Measurements from ENCODE around the gene CRADD.

The CRADD gene

GRCh38 chr12:93873561-93873960 is 196.4 kb downstream of the CRADD start:
- Histone ChIP-seq H3K4me3 (no peak overlapping the region), H3K9me3 (ENCODE audit: low read depth, low read length) (0 out of 2 replicates have a peak, but pooled peaks cover 2% of the 10 kb centered on the region), H3K27ac (no peak overlapping the region), H3K36me3 (ENCODE audit: insufficient read depth, low read length) (no peaks in the 10 kb centered on the region), H3K9ac (ENCODE audit: insufficient read length) (no peak overlapping the region)
- TF ChIP-seq EZH2 (IDR thresholded peaks at IDR 0.05) (no peak), FOXP2 (optimal IDR thresholded peaks at IDR 0.05; ENCODE audit: control extremely low read depth, extremely low read length, insufficient read depth) (no peak), POLR2AphosphoS5 (IDR thresholded peaks at IDR 0.05; ENCODE audit: borderline replicate concordance, low read depth, low read length) (no peak)
- DNase-seq (ENCODE audit: low read depth, low spot score), result no peak

GRCh38 chr12:93875157-93875556 is 198.0 kb downstream of the CRADD start:
- no peaks in the 10 kb centered on the region for H3K36me3 ChIP-seq (ENCODE audit: insufficient read depth, low read length)
- no peak for DNase-seq (ENCODE audit: low read depth, low spot score)
- H3K9me3 ChIP-seq (ENCODE audit: low read depth, low read length), result 0 out of 2 replicates have a peak, but pooled peaks cover 2% of the 10 kb centered on the region
- H3K4me3 ChIP-seq, result no peak overlapping the region
- no peak overlapping the region for H3K9ac ChIP-seq (ENCODE audit: insufficient read length)
- H3K27ac ChIP-seq, result no peak overlapping the region
- TF ChIP-seq POLR2AphosphoS5 (IDR thresholded peaks at IDR 0.05; ENCODE audit: borderline replicate concordance, low read depth, low read length) (no peak), EZH2 (IDR thresholded peaks at IDR 0.05) (no peak), FOXP2 (optimal IDR thresholded peaks at IDR 0.05; ENCODE audit: control extremely low read depth, extremely low read length, insufficient read depth) (no peak)

- no peak for DNase-seq (ENCODE audit: low read depth, low spot score)
- H3K4me3 ChIP-seq, result no peak overlapping the region
- H3K9me3 ChIP-seq (ENCODE audit: low read depth, low read length), result 0 out of 2 replicates have a peak, but pooled peaks cover 2% of the 10 kb centered on the region
- TF ChIP-seq EZH2 (IDR thresholded peaks at IDR 0.05) (no peak), POLR2AphosphoS5 (IDR thresholded peaks at IDR 0.05; ENCODE audit: borderline replicate concordance, low read depth, low read length) (no peak), FOXP2 (optimal IDR thresholded peaks at IDR 0.05; ENCODE audit: control extremely low read depth, extremely low read length, insufficient read depth) (no peak)
- no peak overlapping the region for H3K27ac ChIP-seq
- no peak overlapping the region for H3K9ac ChIP-seq (ENCODE audit: insufficient read length)
- H3K36me3 ChIP-seq (ENCODE audit: insufficient read depth, low read length), result no peaks in the 10 kb centered on the region
These were observed 199.2 kb downstream of the CRADD start for GRCh38 chr12:93876360-93876759.

- Histone ChIP-seq H3K27ac (no peak overlapping the region), H3K9ac (ENCODE audit: insufficient read length) (no peak overlapping the region), H3K36me3 (ENCODE audit: insufficient read depth, low read length) (no peaks in the 10 kb centered on the region), H3K4me3 (no peak overlapping the region), H3K9me3 (ENCODE audit: low read depth, low read length) (0 out of 2 replicates have a peak, but pooled peaks cover 2% of the 10 kb centered on the region)
- DNase-seq (ENCODE audit: low read depth, low spot score), result no peak
- no peak for TF ChIP-seq EZH2 (IDR thresholded peaks at IDR 0.05)
- no peak for TF ChIP-seq POLR2AphosphoS5 (IDR thresholded peaks at IDR 0.05; ENCODE audit: borderline replicate concordance, low read depth, low read length)
- no peak for TF ChIP-seq FOXP2 (optimal IDR thresholded peaks at IDR 0.05; ENCODE audit: control extremely low read depth, extremely low read length, insufficient read depth)
These were observed 200.3 kb downstream of the CRADD start for GRCh38 chr12:93877446-93877845.

GRCh38 chr12:93879476-93880421 is 202.6 kb downstream of the CRADD start:
- no peak for DNase-seq (ENCODE audit: low read depth, low spot score)
- no peak overlapping the region for H3K27ac ChIP-seq
- no peaks in the 10 kb centered on the region for H3K36me3 ChIP-seq (ENCODE audit: insufficient read depth, low read length)
- TF ChIP-seq POLR2AphosphoS5 (IDR thresholded peaks at IDR 0.05; ENCODE audit: borderline replicate concordance, low read depth, low read length) (no peak), FOXP2 (optimal IDR thresholded peaks at IDR 0.05; ENCODE audit: control extremely low read depth, extremely low read length, insufficient read depth) (no peak), EZH2 (IDR thresholded peaks at IDR 0.05) (no peak)
- no peak overlapping the region for H3K4me3 ChIP-seq
- no peaks in the 10 kb centered on the region for H3K9me3 ChIP-seq (ENCODE audit: low read depth, low read length)
- no peak overlapping the region for H3K9ac ChIP-seq (ENCODE audit: insufficient read length)

GRCh38 chr12:93880853-93881522 is 203.8 kb downstream of the CRADD start:
- Histone ChIP-seq H3K9me3 (ENCODE audit: low read depth, low read length) (no peaks in the 10 kb centered on the region), H3K27ac (no peak overlapping the region), H3K36me3 (ENCODE audit: insufficient read depth, low read length) (no peaks in the 10 kb centered on the region), H3K9ac (ENCODE audit: insufficient read length) (no peak overlapping the region), H3K4me3 (no peak overlapping the region)
- DNase-seq (ENCODE audit: low read depth, low spot score), result no peak
- TF ChIP-seq EZH2 (IDR thresholded peaks at IDR 0.05) (no peak), FOXP2 (optimal IDR thresholded peaks at IDR 0.05; ENCODE audit: control extremely low read depth, extremely low read length, insufficient read depth) (no peak), POLR2AphosphoS5 (IDR thresholded peaks at IDR 0.05; ENCODE audit: borderline replicate concordance, low read depth, low read length) (no peak)

- peak overlapping the region; percentile 51 for H3K4me3 ChIP-seq
- no peaks in the 10 kb centered on the region for H3K9me3 ChIP-seq (ENCODE audit: low read depth, low read length)
- peak overlapping the region; percentile 69; the same call in 1 of the 2 replicates for H3K27ac ChIP-seq
- H3K36me3 ChIP-seq (ENCODE audit: insufficient read depth, low read length), result no peaks in the 10 kb centered on the region
- no peak for TF ChIP-seq FOXP2 (optimal IDR thresholded peaks at IDR 0.05; ENCODE audit: control extremely low read depth, extremely low read length, insufficient read depth)
- no peak for TF ChIP-seq EZH2 (IDR thresholded peaks at IDR 0.05)
- TF ChIP-seq POLR2AphosphoS5 (IDR thresholded peaks at IDR 0.05; ENCODE audit: borderline replicate concordance, low read depth, low read length), result no peak
- peak; percentile 55 for DNase-seq (ENCODE audit: low read depth, low spot score)
- no peak overlapping the region for H3K9ac ChIP-seq (ENCODE audit: insufficient read length)
These were observed 205.6 kb downstream of the CRADD start for GRCh38 chr12:93882763-93883162.
